Transverse colon (tissue), 4 donors: ENCODE results near the gene ROR1. TPM values are rescaled to one million over a fixed set of nuclear protein-coding genes. Genes with fewer than 3 reads are reported as not detected.

ENCODE experiments used
- DNase-seq: peaks from one replicate; pipeline ENCODE4 v3.0.0-alpha.2; 2019
- H3K27ac ChIP-seq, 4 donors: fragments of 200-600 bp; sonication (generic); 2 replicates each; pipeline ENCODE4 v1.5.1; 2016 to 2018; ENCODE audit warnings: inconsistent platforms in 4 of 4
- H3K27me3 ChIP-seq: fragments of 200-600 bp; sonication (generic); 2 replicates; pipeline ENCODE4 v1.5.1; 2017; ENCODE audit warnings: inconsistent platforms
- H3K36me3 ChIP-seq, 4 donors: fragments of 200-600 bp; sonication (generic); 2 replicates each; pipeline ENCODE4 v1.5.1; 2017 to 2019; ENCODE audit warnings: inconsistent platforms in 4 of 4
- H3K4me1 ChIP-seq, 4 donors: fragments of 200-600 bp; sonication (generic); 2 replicates each; pipeline ENCODE4 v1.5.1; 2017 to 2020; ENCODE audit warnings: inconsistent platforms in 4 of 4
- H3K4me3 ChIP-seq, 4 donors: fragments of 200-600 bp; sonication (generic); 1 replicate in 1 of 4; 2 replicates in 3 of 4; pipeline versions ENCODE4 v1.5.1 to v1.6.1; 2017 to 2019; ENCODE audit warnings: inconsistent platforms in 4 of 4
- H3K9me3 ChIP-seq, 2 donors: fragments of 200-600 bp; sonication (generic); 2 replicates each; pipeline ENCODE4 v1.5.1; 2017 to 2019; ENCODE audit warnings: inconsistent platforms in 2 of 2
- EP300 ChIP-seq: sonication (generic); formaldehyde crosslinking; IDR thresholded peaks from one replicate; pipeline ENCODE4 v1.6.1; 2017; ENCODE audit warnings: antibody characterized with exemption, low read depth
- POLR2A ChIP-seq: fragments of 450-650 bp; IDR thresholded peaks from one replicate; pipeline ENCODE4 v1.6.1; 2016; ENCODE audit warnings: antibody characterized with exemption, mild to moderate bottlenecking, moderate library complexity
- POLR2AphosphoS5 ChIP-seq, 3 donors: sonication (generic); formaldehyde crosslinking; IDR thresholded peaks; one replicate each; pipeline ENCODE4 v1.6.1; 2016; ENCODE audit warnings: antibody characterized with exemption in 3 of 3
- WGBS, 2 donors: methylation state at CpG; one replicate each; pipeline ENCODE4 v1.1.5; 2018; ENCODE audit warnings: low coverage in 1 of 2; 5-methylcytosine and 5-hydroxymethylcytosine counted together
- in situ Hi-C, 4 donors: fragments of 200-750 bp; cut with MboI; loops; one replicate each; pipeline versions ENCODE4 v1.15.0 to v1.15.1; 2017; ENCODE audit warnings: low sequenced_read_pairs in 3 of 4, low pct_ligation_motif_present in 1 of 4, low pct_unique_long_range_greater_than_20kb in 1 of 4
- intact Hi-C: fragments of 100-400 bp; cut with DNase I; formaldehyde crosslinking; loops from one replicate; pipeline ENCODE4 v1.15.1; 2023; ENCODE audit warnings: low total_unique reads
- total RNA-seq, 4 donors: library from RNA; depleted of rRNA; stranded (reverse); fragments of >200 nt; gene quantifications; one replicate each; pipeline ENCODE4 v1.1.0, GENCODE V29; 2016
- TF ChIP-seq, protein P1 (sequence below), 5 experiments: fragments of 200-600 bp in 3 of 5; fragments of 450-650 bp in 2 of 5; sonication (generic) in 3 of 5; IDR thresholded peaks; 1 replicate in 2 of 5; 2 replicates in 3 of 5; pipeline ENCODE4 v1.5.1; 2016 to 2017; ENCODE audit warnings: antibody characterized with exemption in 5 of 5, inconsistent platforms in 3 of 5, mild to moderate bottlenecking in 2 of 5, moderate library complexity in 1 of 5

ROR1 gene
- total RNA-seq, 4 donors from 2014 or later = 3.0 to 6.7 (median 4.6) TPM

DNA sequence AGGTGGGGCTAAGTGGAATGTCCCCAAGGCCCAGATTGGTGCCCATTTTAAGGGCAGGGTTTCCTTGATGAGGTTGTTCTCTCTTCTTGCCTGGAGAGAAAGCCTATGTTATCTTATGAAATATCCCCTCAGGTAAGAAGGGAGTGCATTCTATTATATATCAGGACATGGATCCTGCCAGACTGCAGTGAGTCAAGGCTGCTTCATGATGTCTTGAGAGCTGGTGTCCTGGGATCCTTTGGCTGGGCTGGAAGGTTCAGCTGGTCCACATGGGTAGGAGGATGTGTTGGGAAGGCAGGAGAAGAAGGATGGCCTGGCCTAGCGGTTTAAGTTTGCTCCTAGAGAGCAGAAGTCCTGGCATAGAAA lies 207.6 kb downstream of the ROR1 start:
- in situ Hi-C loops (no loop called here), intact Hi-C loops (no loop called here)
- Histone ChIP-seq H3K9me3 (no peaks in the 10 kb centered on the region), H3K36me3 (no peaks in the 10 kb centered on the region), H3K4me3 (no peak overlapping the region), H3K4me1 (peaks cover 0 to 5% (median 0%) of the 10 kb centered on the region in 4 donors), H3K27me3 (no peaks in the 10 kb centered on the region), H3K27ac (no peak overlapping the region)
- no peak for DNase-seq
- TF ChIP-seq POLR2A (no peak), EP300 (no peak), POLR2AphosphoS5 (IDR thresholded peaks at IDR 0.05) (no peak)
- TF ChIP-seq, protein P1, sequence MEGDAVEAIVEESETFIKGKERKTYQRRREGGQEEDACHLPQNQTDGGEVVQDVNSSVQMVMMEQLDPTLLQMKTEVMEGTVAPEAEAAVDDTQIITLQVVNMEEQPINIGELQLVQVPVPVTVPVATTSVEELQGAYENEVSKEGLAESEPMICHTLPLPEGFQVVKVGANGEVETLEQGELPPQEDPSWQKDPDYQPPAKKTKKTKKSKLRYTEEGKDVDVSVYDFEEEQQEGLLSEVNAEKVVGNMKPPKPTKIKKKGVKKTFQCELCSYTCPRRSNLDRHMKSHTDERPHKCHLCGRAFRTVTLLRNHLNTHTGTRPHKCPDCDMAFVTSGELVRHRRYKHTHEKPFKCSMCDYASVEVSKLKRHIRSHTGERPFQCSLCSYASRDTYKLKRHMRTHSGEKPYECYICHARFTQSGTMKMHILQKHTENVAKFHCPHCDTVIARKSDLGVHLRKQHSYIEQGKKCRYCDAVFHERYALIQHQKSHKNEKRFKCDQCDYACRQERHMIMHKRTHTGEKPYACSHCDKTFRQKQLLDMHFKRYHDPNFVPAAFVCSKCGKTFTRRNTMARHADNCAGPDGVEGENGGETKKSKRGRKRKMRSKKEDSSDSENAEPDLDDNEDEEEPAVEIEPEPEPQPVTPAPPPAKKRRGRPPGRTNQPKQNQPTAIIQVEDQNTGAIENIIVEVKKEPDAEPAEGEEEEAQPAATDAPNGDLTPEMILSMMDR (IDR thresholded peaks at IDR 0.05) = no peak
- WGBS, 2 donors = 85 to 100% methylated on average over 1 of the region's 1 CpG

DNA sequence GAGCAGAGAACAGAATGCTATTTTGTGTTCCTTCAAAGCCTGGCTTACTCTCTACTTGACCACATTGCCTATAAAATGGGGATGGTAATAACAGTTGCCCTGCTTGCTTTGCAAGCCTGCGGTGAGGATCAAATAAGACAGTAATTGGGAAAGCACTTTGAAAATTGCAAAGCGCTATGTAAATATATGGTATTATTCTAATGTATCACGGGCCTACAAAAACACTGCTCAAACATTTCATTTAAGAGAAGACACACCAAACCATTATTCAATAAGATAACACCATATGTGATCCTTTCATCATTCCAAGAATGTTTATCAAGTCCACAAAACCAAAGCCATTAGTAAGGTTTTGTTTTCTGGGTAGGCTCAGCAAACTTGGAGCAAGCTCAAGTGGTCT lies 208.4 kb downstream of the ROR1 start:
- Histone ChIP-seq H3K27me3 (no peaks in the 10 kb centered on the region), H3K4me3 (no peak overlapping the region), H3K36me3 (no peaks in the 10 kb centered on the region), H3K4me1 (peaks cover 0 to 5% (median 0%) of the 10 kb centered on the region in 4 donors), H3K9me3 (no peaks in the 10 kb centered on the region), H3K27ac (no peak overlapping the region)
- DNase-seq = no peak
- no peak for TF ChIP-seq POLR2A
- TF ChIP-seq EP300 = no peak
- 50 to 82% methylated on average over 1 to 3 of the region's 3 CpGs for WGBS, 2 donors
- intact Hi-C loops (no loop called here), in situ Hi-C loops (no loop called here)

DNA sequence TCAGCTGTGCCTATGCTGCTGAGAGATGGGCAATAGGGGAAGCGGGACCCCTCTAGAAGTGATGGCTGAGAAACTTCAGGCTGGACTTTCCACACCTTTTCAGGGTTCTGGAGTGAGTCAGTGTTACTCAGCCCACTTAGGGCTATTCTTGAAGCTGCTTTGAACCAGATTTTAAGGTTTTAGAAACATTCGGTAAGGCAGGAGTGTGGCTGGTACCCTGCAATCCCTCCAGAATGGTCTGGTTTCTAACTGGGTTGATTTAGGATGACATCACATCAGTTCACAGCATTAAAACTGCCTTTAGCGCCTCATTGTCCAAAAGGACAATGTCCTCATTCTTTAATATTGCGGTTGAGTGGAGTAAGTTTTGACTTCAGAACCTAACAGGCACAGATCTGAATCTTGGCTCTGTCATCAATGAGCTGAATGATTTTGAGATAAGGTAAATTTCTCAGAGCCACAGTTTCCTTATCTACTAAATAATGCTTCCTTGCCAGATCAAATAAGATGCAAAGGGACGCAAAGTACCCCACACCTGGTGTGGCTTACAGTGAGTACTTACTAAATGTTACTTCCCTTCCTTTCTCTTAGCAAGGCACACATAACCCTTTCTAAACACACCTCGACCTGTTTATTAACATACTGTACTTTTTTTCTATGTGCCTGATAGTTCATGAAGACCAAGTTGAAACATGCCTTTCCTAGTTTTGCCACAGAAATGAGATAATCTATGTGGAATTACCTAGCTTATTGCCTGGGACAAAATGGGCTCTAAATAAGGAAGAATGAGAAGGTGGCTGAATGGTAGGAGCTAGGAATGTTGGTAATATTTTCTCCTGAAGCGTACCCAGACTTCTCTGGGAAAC lies 209.8 kb downstream of the ROR1 start:
- WGBS, 2 donors = 55 to 60% methylated on average over 4 to 7 of the region's 7 CpGs
- Histone ChIP-seq H3K9me3 (no peaks in the 10 kb centered on the region), H3K4me1 (peaks cover 0 to 5% (median 2%) of the 10 kb centered on the region in 4 donors), H3K27me3 (no peaks in the 10 kb centered on the region), H3K36me3 (no peaks in the 10 kb centered on the region), H3K27ac (no peak overlapping the region), H3K4me3 (no peak overlapping the region)
- in situ Hi-C loops (no loop called here), intact Hi-C loops (no loop called here)
- TF ChIP-seq POLR2A = no peak
- no peak for TF ChIP-seq EP300
- TF ChIP-seq, protein P1 (IDR thresholded peaks at IDR 0.05) = no peak
- TF ChIP-seq POLR2AphosphoS5 (IDR thresholded peaks at IDR 0.05) = no peak
- DNase-seq = no peak

DNA sequence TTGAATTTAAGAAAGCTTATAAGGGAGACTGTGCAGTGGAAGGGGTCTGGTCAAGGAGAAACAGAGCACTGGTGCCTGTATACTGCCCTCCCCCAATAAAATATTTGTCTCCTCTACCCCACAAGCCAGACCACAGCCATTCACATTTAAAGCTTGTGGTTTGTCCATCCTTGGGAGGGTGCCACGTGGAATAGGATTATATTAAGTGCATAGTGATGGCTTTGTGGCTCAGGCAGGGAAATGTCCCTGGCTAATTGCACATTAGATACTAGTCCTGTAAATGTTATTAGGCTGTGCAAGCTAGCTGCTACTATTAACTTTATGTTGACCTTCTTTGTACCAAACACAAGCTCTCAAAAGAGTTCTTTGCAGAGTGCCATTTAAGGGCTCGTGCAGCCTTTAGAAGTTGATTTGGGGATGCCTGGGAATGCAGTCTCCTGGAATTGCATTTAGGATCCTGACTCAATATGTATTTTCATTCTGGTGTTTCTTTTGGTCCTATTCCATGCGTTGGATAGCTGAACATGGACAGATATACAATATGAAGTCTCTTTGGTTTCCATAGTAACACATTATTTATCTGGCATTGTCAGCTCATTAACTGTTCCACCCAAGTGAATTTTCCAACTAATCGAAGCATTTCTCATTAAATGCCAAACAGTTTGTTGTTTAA lies 210.6 kb downstream of the ROR1 start:
- no peak overlapping the region for H3K4me3 ChIP-seq
- intact Hi-C loops = no loop called here
- no peaks in the 10 kb centered on the region for H3K27me3 ChIP-seq
- peaks cover 0 to 5% (median 2%) of the 10 kb centered on the region in 4 donors for H3K4me1 ChIP-seq
- in situ Hi-C loops = no loop called here
- TF ChIP-seq, protein P1 (IDR thresholded peaks at IDR 0.05) = no peak
- TF ChIP-seq POLR2A = no peak
- TF ChIP-seq POLR2AphosphoS5 (IDR thresholded peaks at IDR 0.05) = no peak
- TF ChIP-seq EP300 = no peak
- WGBS, 2 donors = 56 to 61% methylated on average over 3 to 4 of the region's 4 CpGs
- no peak for DNase-seq
- no peaks in the 10 kb centered on the region for H3K36me3 ChIP-seq
- no peaks in the 10 kb centered on the region for H3K9me3 ChIP-seq
- no peak overlapping the region for H3K27ac ChIP-seq
